Gastrocnemius medialis (tissue), 4 donors: ENCODE results near the gene CLUH. TPM values are rescaled to one million over a fixed set of nuclear protein-coding genes. Genes with fewer than 3 reads are reported as not detected.
"Not testable (repeated sequence)": the region's sequence is repeated elsewhere in the genome, so short reads cannot be mapped to it uniquely, and the experiment has no call there.

Source experiments
- ATAC-seq, 2 donors: fragments of 150-250 bp; one replicate each; pipeline ENCODE4 v1.9.1; 2016
- DNase-seq, 2 donors: peaks; one replicate each; pipeline ENCODE4 v3.0.0-alpha.2; 2019
- H3K27ac ChIP-seq, 4 donors: fragments of 200-600 bp; sonication (generic); 1 replicate in 1 of 4; 2 replicates in 3 of 4; pipeline ENCODE4 v1.5.1; 2016 to 2018; ENCODE audit warnings: mild to moderate bottlenecking in 2 of 4, moderate library complexity in 1 of 4
- H3K27me3 ChIP-seq, 3 donors: fragments of 200-600 bp; sonication (generic) in 2 of 3; 1 replicate in 1 of 3; 2 replicates in 2 of 3; pipeline versions ENCODE4 v1.5.1 to v1.6.0; 2016 to 2019; ENCODE audit warnings: mild to moderate bottlenecking in 1 of 3, moderate library complexity in 1 of 3
- H3K36me3 ChIP-seq, 2 donors: fragments of 200-600 bp; sonication (generic) in 1 of 2; one replicate each; pipeline ENCODE4 v1.5.1; 2017 to 2018
- H3K4me1 ChIP-seq, 2 donors: fragments of 200-600 bp; sonication (generic) in 1 of 2; one replicate each; pipeline ENCODE4 v1.5.1; 2016 to 2017; ENCODE audit warnings: mild to moderate bottlenecking in 2 of 2
- H3K4me3 ChIP-seq, 4 donors: fragments of 200-600 bp; sonication (generic) in 3 of 4; 1 replicate in 1 of 4; 2 replicates in 3 of 4; pipeline ENCODE4 v1.5.1; 2016 to 2019; ENCODE audit warnings: mild to moderate bottlenecking in 2 of 4
- H3K9me3 ChIP-seq, 3 donors: fragments of 200-600 bp; sonication (generic) in 2 of 3; 1 replicate in 1 of 3; 2 replicates in 2 of 3; pipeline ENCODE4 v1.5.1; 2016 to 2019
- POLR2A ChIP-seq, 2 donors: fragments of 450-650 bp; IDR thresholded peaks; one replicate each; pipeline ENCODE4 v1.6.1; 2017; ENCODE audit warnings: antibody characterized with exemption in 2 of 2, mild to moderate bottlenecking in 2 of 2, moderate library complexity in 2 of 2
- in situ Hi-C, 4 donors: fragments of 200-750 bp; cut with MboI; loops; one replicate each; pipeline versions ENCODE4 v1.15.0 to v1.8.0; 2017; ENCODE audit warnings: low sequenced_read_pairs in 4 of 4
- intact Hi-C: fragments of 100-400 bp; cut with DNase I; formaldehyde crosslinking; loops from one replicate; pipeline ENCODE4 v1.15.1; 2023; ENCODE audit warnings: low total_unique reads
- total RNA-seq, 4 donors: library from RNA; depleted of rRNA; stranded (reverse); fragments of >200 nt; gene quantifications; one replicate each; pipeline versions ENCODE4 v1.1.0 to v1.2.3, GENCODE V29; 2016
- TF ChIP-seq, protein P1 (sequence below), 5 experiments: fragments of 450-650 bp in 3 of 5; fragments of 200-600 bp in 2 of 5; sonication (generic) in 2 of 5; IDR thresholded peaks in 4 of 5; conservative IDR thresholded peaks in 1 of 5; 1 replicate in 4 of 5; 2 replicates in 1 of 5; pipeline ENCODE4 v1.5.1; 2016 to 2019; ENCODE audit warnings: antibody characterized with exemption in 5 of 5, mild to moderate bottlenecking in 3 of 5, moderate library complexity in 3 of 5

CLUH gene
- total RNA-seq, 4 donors from 2014 or later = 104 to 286 (median 211) TPM

DNA sequence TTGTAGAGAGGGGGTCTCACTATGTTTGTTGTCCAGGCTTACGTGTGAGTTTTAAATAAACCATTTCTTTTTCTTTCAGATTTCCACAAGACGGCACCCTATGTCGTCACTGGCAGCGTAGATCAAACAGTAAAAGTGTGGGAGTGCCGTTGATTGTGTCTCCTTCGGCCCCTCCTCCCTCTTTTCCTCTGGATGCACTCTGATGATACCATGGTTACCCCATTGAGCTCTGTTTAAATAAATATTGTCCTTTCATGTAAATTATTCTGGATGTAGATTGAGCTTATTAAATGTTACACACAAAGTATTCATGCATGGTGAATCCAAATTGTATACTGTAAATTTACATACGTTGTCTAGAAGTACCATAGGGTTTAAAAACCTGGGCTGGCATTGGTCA is 29.9 kb downstream of the CLUH start:
- intact Hi-C loops (no loop called here), in situ Hi-C loops (no loop called here)
- Histone ChIP-seq H3K27ac (no peak overlapping the region), H3K9me3 (no peaks in the 10 kb centered on the region), H3K27me3 (no peaks in the 10 kb centered on the region), H3K36me3 (peaks cover 5 to 72% of the 10 kb centered on the region in 2 donors), H3K4me3 (no peak overlapping the region), H3K4me1 (peaks cover 8 to 10% of the 10 kb centered on the region in 2 donors)
- DNase-seq (no peak), ATAC-seq (no peak)
- TF ChIP-seq, protein P1, sequence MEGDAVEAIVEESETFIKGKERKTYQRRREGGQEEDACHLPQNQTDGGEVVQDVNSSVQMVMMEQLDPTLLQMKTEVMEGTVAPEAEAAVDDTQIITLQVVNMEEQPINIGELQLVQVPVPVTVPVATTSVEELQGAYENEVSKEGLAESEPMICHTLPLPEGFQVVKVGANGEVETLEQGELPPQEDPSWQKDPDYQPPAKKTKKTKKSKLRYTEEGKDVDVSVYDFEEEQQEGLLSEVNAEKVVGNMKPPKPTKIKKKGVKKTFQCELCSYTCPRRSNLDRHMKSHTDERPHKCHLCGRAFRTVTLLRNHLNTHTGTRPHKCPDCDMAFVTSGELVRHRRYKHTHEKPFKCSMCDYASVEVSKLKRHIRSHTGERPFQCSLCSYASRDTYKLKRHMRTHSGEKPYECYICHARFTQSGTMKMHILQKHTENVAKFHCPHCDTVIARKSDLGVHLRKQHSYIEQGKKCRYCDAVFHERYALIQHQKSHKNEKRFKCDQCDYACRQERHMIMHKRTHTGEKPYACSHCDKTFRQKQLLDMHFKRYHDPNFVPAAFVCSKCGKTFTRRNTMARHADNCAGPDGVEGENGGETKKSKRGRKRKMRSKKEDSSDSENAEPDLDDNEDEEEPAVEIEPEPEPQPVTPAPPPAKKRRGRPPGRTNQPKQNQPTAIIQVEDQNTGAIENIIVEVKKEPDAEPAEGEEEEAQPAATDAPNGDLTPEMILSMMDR (IDR thresholded peaks at IDR 0.05 in 4 of 5, conservative IDR thresholded peaks at IDR 0.05 in 1 of 5) = no peak
- TF ChIP-seq POLR2A (IDR thresholded peaks at IDR 0.05) = no peak

DNA sequence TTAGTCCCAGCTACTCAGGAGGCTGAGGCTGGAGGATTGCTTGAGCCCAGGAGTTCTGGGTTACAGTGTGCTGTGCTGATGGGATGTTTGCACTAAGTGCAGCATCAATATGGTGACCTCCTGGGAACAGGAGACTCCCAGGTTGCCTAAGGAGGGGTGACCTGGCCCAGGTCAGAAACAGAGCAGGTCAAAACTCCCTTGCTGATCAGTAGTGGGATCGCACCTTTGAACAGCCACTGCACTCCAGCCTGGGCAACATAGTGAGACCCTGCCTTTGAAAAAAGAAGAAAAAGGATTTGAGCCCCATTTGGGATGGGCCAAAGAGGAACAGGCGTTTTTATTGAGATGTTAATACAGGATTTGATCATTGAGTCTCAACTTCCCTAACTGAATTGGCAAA is 30.6 kb downstream of the CLUH start:
- Histone ChIP-seq H3K27me3 (no peaks in the 10 kb centered on the region), H3K9me3 (no peaks in the 10 kb centered on the region), H3K36me3 (peaks cover 5 to 79% of the 10 kb centered on the region in 2 donors), H3K4me3 (no peak overlapping the region), H3K4me1 (peaks cover under 1 to 4% of the 10 kb centered on the region in 2 donors), H3K27ac (no peak overlapping the region)
- DNase-seq = no peak
- no peak for TF ChIP-seq POLR2A (IDR thresholded peaks at IDR 0.05)
- TF ChIP-seq, protein P1 (IDR thresholded peaks at IDR 0.05 in 4 of 5, conservative IDR thresholded peaks at IDR 0.05 in 1 of 5) = no peak
- in situ Hi-C loops (no loop called here), intact Hi-C loops (no loop called here)
- no peak for ATAC-seq

- intact Hi-C loops, H3K27me3 ChIP-seq, ATAC-seq, H3K9me3 ChIP-seq, H3K4me1 ChIP-seq, H3K27ac ChIP-seq, DNase-seq, H3K4me3 ChIP-seq: not testable (repeated sequence)
- H3K36me3 ChIP-seq = peaks cover 9 to 87% of the 10 kb centered on the region in 2 donors
- in situ Hi-C loops = loop anchor here in 1 of 4 donors (10.0 kb wide), 2 partner anchors 84 to 164 kb away; partner anchors contain the start of genes METTL16 and PAFAH1B1
Measured at GRCh38 chr17:2679247-2679646, 32.3 kb downstream of the CLUH start.

GRCh38 chr17:2672026-2672425 is 39.5 kb downstream of the CLUH start:
- intact Hi-C loops (no loop called here), in situ Hi-C loops (loop anchor here in 1 of 4 donors (10.0 kb wide), 2 partner anchors 77 to 157 kb away; partner anchors contain the start of genes METTL16 and PAFAH1B1)
- Histone ChIP-seq H3K4me3 (no peak overlapping the region), H3K27me3 (no peaks in the 10 kb centered on the region), H3K4me1 (no peaks in the 10 kb centered on the region), H3K9me3 (no peaks in the 10 kb centered on the region), H3K36me3 (peaks cover 9 to 91% of the 10 kb centered on the region in 2 donors), H3K27ac (no peak overlapping the region)
- ATAC-seq (no peak), DNase-seq (no peak)
- no peak for TF ChIP-seq POLR2A (IDR thresholded peaks at IDR 0.05)
- TF ChIP-seq, protein P1 (IDR thresholded peaks at IDR 0.05 in 4 of 5, conservative IDR thresholded peaks at IDR 0.05 in 1 of 5) = no peak

DNA sequence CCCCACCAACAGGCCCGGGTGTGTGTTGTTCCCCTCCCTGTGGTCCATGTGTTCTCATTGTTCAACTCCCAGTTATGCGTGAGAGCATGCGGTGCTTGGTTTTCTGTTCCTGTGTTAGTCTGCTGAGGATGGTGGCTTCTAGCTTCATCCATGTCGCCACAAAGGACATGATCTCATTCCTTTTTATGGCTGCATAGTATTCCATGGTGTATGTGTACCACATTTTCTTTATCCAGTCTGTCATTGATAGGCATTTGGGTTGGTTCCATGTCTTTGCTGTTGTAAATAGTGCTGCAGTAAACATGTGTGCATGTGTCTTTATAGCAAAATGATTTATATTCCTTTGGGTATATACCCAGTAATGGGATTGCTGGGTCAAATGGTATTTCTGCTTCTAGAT is 51.2 kb downstream of the CLUH start:
- peaks cover 17 to 48% of the 10 kb centered on the region in 2 donors for H3K4me1 ChIP-seq
- intact Hi-C loops, H3K4me3 ChIP-seq, ATAC-seq, H3K36me3 ChIP-seq, in situ Hi-C loops, H3K9me3 ChIP-seq, H3K27me3 ChIP-seq, H3K27ac ChIP-seq, DNase-seq: not testable (repeated sequence)

- peak; percentile 38 to 47 for ATAC-seq
- in situ Hi-C loops, H3K9me3 ChIP-seq, H3K4me3 ChIP-seq, intact Hi-C loops, H3K27me3 ChIP-seq, H3K36me3 ChIP-seq: not testable (repeated sequence)
- Histone ChIP-seq H3K27ac (peak overlapping the region; percentile 27 to 69 (median 39)), H3K4me1 (peaks cover 17 to 50% of the 10 kb centered on the region in 2 donors)
- peak in 1 of 2 donors; percentile 45 for DNase-seq
Measured at GRCh38 chr17:2659337-2659736, 52.2 kb downstream of the CLUH start.
